GM18909 (cell line): ENCODE data around the gene JPT2.

Experiments used
- ATAC-seq: cut with Tn5 transposase; IDR thresholded peaks from one replicate; pipeline ENCODE4 v1.9.1; 2021; ENCODE audit warnings: mild to moderate bottlenecking; ENCODE audit not compliant: unreplicated experiment, poor library complexity

JPT2 gene

DNA sequence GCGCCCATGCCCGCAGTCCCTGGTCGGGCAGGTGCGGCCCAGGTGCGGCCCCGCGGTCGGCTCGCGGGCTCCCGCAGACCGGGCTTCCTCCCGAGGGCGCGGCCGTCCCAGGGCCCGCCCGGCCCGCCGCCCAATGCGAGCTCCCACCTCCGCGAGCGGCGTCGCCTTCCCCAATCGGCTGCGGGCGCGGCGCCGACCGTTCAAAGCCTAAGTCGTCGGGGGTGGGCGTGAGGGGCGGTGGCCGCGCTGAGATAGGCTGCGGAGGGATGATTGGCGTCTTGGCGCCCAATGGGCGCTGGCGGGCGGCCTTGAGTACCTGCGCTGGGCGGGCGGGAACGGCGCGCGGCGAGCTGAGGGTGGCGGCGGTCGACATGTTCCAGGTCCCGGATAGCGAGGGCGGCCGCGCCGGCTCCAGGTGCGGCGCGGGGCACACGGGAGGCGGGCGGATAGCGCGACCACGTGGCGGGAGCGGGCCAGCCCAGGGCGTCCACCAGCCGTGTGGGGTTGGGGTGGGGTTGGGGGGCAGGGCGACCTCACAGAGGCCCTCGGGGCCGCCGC, at the start of gene JPT2:
Gene JPT2, plus strand, starts transcription at position 338 of the 558 bp plus-strand sequence. Its CDS starts 34 bp downstream, at position 372.
- peak; percentile 90 for ATAC-seq

DNA sequence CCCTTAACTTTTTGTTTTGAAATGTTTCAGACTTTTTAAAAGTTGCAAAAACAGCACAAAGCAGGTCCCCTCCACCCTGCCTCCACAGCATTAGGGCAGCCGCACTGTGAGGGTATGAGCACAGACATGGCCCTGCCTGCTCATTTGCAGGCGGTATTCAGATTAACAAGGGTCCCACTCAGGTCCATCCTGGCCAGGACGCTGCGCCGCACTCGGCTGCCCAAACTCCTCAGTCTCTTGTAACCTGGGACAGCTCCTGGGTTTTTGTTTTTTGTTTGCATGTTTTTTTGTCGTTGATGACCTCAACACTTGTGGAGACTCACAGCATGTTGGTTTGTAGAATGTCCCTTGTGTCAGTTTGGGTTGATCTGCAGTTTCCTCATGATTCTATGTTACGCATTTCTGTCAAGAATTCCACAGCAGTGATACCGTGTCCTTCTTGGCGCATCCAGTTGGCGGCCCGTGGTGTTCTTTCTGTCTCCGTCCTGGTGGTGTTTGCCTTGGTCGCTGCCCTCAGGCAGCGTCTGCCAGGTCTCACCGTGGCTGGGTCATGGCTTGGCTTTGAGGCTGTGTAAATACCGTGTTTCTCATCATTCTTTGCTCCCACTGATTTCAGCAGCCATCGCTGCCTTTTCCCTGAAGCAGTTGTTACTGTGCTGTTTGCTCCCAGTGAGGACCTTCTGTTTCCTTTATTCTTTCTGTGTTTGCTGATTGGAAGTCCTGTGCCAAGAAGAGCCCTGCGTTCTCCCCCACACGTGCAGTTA, 47.4 kb upstream of the JPT2 start:
- ATAC-seq, result no peak

- no peak for ATAC-seq
These were observed 46.8 kb upstream of the JPT2 start for GRCh38 chr16:1631230-1631629.

- ATAC-seq, result no peak
These were observed 46.0 kb upstream of the JPT2 start for GRCh38 chr16:1631931-1632637.

DNA sequence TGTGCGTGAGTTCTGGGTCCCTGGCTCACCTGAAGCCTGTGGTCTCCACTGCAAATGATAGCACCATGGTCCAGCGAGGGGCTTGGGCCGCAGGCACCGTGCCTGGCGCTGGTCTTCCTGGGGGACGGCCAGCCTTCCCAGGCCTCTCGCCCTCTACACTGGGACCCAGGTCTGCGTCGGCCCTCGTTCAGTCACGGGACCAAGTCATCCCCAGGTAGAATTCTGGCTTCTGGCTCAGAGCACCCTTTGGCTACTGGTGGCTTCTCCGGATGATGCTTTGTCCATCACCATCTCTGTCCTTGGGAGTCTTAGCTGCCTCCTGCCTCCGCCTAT, 45.5 kb upstream of the JPT2 start:
- no peak for ATAC-seq

DNA sequence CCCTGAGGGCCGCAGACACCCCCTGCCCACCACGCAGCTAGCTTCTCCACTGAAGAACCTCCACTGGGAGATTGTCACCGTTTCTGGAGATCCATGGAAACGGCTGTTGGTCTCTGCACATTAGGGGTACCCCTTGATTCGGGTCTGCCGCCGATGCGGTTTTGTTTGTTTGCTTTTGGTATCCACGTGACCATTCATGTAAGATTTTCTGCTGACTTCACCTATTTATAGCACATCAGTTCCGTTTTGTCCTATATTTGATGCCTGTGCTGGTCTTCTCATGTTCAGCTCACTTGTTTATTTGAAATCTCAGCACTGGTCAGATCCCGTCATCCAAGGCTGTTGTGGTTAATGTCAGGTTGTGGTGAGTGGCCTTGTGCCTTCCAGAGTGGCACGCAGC, 44.8 kb upstream of the JPT2 start:
- no peak for ATAC-seq

DNA sequence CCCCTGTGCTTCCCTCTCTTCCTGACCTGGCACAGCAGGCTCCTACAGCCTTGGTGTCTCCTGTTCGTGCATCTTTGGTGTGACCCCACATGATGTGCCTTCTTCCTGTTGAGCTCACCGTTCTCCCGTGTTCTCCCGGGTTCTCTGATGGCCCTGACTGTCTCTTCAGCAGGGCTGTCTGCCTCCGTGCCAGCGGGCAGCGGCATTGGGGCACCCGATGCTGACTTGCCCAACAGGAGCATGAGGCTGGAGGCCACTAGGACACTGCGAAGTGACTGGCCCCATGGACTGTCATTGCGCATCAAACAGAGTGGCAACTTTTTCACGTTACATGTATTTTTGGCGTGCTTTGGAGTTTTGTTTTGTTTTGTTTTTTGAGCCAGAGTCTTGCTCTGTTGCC, 43.5 kb upstream of the JPT2 start:
- no peak for ATAC-seq

- ATAC-seq, result no peak
These were observed 43.0 kb upstream of the JPT2 start for GRCh38 chr16:1635070-1635469.

- no peak for ATAC-seq
These were observed 40.6 kb upstream of the JPT2 start for GRCh38 chr16:1637526-1637925.

GRCh38 chr16:1638757-1639156, 39.3 kb upstream of the JPT2 start:
- ATAC-seq, result no peak

DNA sequence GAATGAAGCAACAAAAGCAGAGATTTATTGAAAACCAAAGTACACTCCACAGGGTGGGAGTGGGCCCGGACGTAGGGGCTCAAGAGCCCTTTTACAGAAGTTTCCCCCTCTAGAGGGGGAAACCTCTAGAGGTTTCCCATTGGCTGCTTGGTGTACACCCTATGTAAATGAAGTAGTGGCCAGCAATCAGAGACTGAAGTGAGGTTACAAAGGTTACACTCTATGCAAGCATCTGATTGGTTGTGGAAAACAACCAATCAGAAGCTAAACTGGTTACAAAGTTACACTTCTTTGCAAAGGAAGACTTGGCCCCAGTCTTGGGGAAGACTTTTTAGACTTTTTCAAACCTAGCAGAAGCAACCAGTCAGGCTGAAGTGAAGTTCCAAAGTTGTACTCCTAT, 38.8 kb upstream of the JPT2 start:
- ATAC-seq, result no peak

DNA sequence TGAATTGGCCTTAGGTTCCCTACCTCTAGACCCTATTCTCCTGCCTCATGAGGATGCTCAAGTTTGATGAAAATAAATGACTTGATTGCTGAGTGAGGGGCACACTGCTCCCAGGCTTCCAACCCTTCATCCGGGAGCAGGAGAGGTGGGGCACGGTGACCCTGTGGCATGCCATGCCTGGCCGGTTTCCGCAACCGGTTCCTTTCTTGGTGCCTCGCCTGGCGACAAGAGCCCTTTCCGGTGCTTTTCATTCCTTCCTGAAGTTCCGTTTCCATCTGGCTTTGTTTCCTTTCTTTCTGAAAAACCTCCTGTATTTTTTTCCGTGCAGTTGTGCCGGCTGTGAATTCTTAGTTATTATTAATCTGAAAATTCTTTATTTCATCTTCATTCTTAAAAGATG, 38.2 kb upstream of the JPT2 start:
- ATAC-seq, result no peak

DNA sequence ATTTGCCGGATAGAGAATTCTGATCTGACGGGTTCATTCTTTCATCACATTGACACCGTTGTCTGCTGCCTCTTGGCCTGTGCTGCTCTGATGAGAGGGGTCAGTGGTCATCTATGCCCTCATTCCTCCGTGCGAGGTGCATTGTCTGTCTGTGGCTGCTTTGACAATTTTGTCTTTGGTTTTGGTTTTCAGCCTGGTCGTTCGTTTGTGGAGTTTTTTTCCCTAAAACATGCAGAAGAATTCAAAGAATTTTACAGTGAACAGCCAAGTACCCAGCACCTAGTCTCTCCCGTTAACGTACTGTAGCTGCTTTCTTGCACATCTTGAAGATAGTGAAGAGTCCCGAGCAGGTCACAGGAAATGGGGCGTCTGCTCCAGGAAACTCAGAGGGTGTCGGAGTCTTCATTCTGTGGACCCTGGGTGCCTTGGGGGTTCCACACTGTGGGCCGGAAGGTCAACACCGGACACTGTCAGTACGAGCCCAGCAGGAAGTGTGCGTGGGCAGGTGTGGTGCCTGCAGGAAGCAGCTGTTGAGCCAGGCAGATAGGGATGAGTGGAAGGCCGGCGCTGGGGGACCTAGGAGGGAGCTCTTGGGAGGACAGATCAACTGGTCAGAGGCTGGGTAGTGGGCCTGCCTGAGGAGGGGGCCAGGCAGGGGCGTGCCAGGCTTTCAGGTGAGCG, 37.7 kb upstream of the JPT2 start:
- no peak for ATAC-seq

GRCh38 chr16:1641261-1641660, 36.8 kb upstream of the JPT2 start:
- ATAC-seq, result no peak

GRCh38 chr16:1642148-1642547, 35.9 kb upstream of the JPT2 start:
- no peak for ATAC-seq

GRCh38 chr16:1642753-1643152, 35.3 kb upstream of the JPT2 start:
- no peak for ATAC-seq

DNA sequence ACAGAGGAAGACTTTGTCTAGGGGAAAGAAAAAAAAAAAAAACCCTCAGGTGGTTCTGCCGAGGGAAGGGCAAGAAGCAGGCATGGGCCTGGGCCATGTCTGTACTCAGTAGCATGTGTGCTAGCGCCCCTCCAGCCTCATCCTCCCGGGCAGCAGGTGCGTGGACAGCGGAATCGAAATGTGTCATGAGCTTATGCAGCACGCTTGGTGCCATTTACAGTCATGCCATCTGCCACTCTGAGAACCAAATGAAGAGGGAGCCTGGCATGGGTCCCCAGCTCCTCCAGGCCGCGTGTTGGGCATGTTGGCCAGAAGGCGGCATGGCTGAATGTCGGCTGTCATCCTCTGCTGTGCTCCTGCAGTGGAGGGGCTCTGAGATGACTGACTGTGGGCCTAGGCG, 34.6 kb upstream of the JPT2 start:
- no peak for ATAC-seq

DNA sequence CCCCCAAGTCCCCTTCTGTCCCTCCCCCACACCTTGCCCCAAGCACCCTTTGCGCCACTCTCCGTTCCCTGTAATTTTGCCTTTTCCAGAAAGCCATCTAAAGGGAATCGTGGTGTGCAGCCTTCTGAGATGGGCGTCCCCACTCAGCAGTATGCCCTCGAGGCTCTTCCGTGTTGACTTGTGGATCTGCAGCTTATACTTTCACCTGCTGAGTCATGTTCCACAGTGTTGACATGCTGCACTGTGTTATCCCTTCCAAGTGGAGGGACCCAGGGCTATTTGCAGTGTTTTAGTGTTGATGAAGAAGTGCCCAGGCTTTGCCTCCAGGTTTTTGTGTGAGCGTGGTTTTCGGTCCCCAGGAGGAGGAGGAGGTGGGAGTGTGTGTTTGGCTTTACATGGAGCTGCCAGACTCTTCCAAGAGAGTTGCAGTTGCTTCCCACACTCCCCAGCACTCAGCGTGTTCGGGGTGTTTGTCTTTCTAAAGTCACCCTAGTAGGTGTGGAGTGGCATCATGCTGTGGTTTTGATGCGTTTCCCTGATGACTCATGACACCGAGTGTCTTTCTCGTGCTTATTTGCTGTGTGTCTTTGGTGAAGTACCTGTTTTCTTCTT, 32.1 kb upstream of the JPT2 start:
- no peak for ATAC-seq

- no peak for ATAC-seq
These were observed 30.2 kb upstream of the JPT2 start for GRCh38 chr16:1647856-1648255.

GRCh38 chr16:1650131-1650530, 27.9 kb upstream of the JPT2 start:
- ATAC-seq, result no peak
